Measurements from ENCODE around the gene CDC14A.

Gene CDC14A

DNA sequence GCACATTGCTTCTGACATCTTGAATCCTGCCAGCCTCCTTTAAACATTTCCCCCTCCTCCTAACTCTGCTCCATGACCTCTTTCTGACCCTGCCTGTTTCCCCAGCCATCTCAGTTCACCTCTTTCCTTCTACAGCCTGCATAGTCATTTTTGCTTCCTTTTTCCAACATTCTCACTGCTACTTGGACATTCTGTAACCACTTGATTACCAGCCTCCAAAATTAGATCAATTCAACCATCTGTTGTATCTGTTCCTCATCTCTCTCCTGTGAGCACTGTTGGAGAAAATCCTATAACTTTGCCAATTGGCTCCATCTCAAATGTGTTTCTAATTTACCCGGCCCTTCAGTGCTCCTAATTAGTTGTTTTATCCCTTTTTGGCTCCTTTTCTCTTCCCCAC lies 158.1 kb downstream of the CDC14A start:
- Histone ChIP-seq H3K4me2 (ENCODE audit: low read length) (no peak overlapping the region), H3K9ac (ENCODE audit: low read length) (no peak overlapping the region), H3K27me3 (ENCODE audit: insufficient read depth, low read length) (no peaks in the 10 kb centered on the region), H3K4me3 (ENCODE audit: low read depth, low read length, poor library complexity, severe bottlenecking) (no peak overlapping the region), H3K27ac (ENCODE audit: low read depth, low read length, poor library complexity, severe bottlenecking) (no peak overlapping the region), H4K20me1 (ENCODE audit: insufficient read depth, low read length) (no peaks in the 10 kb centered on the region), H2AFZ (ENCODE audit: low read length) (no peak overlapping the region), H3K9me3 (ENCODE audit: low read length) (no peaks in the 10 kb centered on the region), H3K79me2 (ENCODE audit: insufficient read depth, low read length) (no peaks in the 10 kb centered on the region), H3K9me2 (ENCODE audit: low read depth, low read length) (no peaks in the 10 kb centered on the region), H3K36me3 (ENCODE audit: insufficient read depth, low read length) (no peaks in the 10 kb centered on the region), H3K4me1 (ENCODE audit: insufficient read depth, low read length, severe bottlenecking) (no peaks in the 10 kb centered on the region), H3F3A (ENCODE audit: insufficient read depth, low read length) (no peaks in the 10 kb centered on the region)
- TF ChIP-seq, protein P1, sequence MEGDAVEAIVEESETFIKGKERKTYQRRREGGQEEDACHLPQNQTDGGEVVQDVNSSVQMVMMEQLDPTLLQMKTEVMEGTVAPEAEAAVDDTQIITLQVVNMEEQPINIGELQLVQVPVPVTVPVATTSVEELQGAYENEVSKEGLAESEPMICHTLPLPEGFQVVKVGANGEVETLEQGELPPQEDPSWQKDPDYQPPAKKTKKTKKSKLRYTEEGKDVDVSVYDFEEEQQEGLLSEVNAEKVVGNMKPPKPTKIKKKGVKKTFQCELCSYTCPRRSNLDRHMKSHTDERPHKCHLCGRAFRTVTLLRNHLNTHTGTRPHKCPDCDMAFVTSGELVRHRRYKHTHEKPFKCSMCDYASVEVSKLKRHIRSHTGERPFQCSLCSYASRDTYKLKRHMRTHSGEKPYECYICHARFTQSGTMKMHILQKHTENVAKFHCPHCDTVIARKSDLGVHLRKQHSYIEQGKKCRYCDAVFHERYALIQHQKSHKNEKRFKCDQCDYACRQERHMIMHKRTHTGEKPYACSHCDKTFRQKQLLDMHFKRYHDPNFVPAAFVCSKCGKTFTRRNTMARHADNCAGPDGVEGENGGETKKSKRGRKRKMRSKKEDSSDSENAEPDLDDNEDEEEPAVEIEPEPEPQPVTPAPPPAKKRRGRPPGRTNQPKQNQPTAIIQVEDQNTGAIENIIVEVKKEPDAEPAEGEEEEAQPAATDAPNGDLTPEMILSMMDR (IDR thresholded peaks at IDR 0.05; ENCODE audit: low read length): no peak
- no peak for TF ChIP-seq EZH2 (IDR thresholded peaks at IDR 0.05; ENCODE audit: borderline replicate concordance, low read length)

- H3K79me2 ChIP-seq (ENCODE audit: insufficient read depth, low read length): no peaks in the 10 kb centered on the region
These were observed 158.8 kb downstream of the CDC14A start for GRCh38 chr1:100511058-100511457.

DNA sequence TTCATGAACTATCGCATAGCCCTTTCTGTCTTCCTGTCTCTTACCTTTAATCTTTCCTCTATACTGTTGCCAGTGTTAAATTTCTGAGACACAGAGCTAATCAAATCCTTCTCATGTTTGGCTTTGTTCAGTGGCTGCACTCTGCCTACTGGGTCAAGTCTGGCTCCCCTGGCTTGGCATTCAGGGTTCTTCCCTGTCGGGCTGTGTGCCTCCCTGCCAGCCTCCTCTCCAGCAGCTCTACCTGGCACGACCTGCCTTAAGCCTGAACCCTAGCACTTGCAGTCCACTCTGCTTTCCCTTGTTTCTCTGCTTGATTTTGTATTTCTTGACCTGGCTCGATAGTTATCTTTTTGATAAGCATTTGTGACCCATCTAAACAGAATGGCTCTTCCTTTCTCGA lies 159.5 kb downstream of the CDC14A start:
- Histone ChIP-seq H2AFZ (ENCODE audit: low read length) (no peak overlapping the region), H3K36me3 (ENCODE audit: insufficient read depth, low read length) (no peaks in the 10 kb centered on the region), H4K20me1 (ENCODE audit: insufficient read depth, low read length) (no peaks in the 10 kb centered on the region), H3K9me2 (ENCODE audit: low read depth, low read length) (no peaks in the 10 kb centered on the region), H3K79me2 (ENCODE audit: insufficient read depth, low read length) (no peaks in the 10 kb centered on the region), H3K27me3 (ENCODE audit: insufficient read depth, low read length) (no peaks in the 10 kb centered on the region), H3K27ac (ENCODE audit: low read depth, low read length, poor library complexity, severe bottlenecking) (no peak overlapping the region), H3K9me3 (ENCODE audit: low read length) (no peaks in the 10 kb centered on the region), H3F3A (ENCODE audit: insufficient read depth, low read length) (no peaks in the 10 kb centered on the region), H3K4me1 (ENCODE audit: insufficient read depth, low read length, severe bottlenecking) (no peaks in the 10 kb centered on the region), H3K4me2 (ENCODE audit: low read length) (no peak overlapping the region), H3K4me3 (ENCODE audit: low read depth, low read length, poor library complexity, severe bottlenecking) (no peak overlapping the region), H3K9ac (ENCODE audit: low read length) (no peak overlapping the region)
- TF ChIP-seq, protein P1 (IDR thresholded peaks at IDR 0.05; ENCODE audit: low read length): no peak
- no peak for TF ChIP-seq EZH2 (IDR thresholded peaks at IDR 0.05; ENCODE audit: borderline replicate concordance, low read length)

More at GRCh38 chr1:100511058-100511457, 158.8 kb downstream of the CDC14A start:
- no peak overlapping the region for H2AFZ ChIP-seq (ENCODE audit: low read length)
- H3K27me3 ChIP-seq (ENCODE audit: insufficient read depth, low read length): no peaks in the 10 kb centered on the region
- H3K27ac ChIP-seq (ENCODE audit: low read depth, low read length, poor library complexity, severe bottlenecking): no peak overlapping the region
- H3K9me3 ChIP-seq (ENCODE audit: low read length): no peaks in the 10 kb centered on the region
- no peaks in the 10 kb centered on the region for H3K36me3 ChIP-seq (ENCODE audit: insufficient read depth, low read length)
- TF ChIP-seq, protein P1 (IDR thresholded peaks at IDR 0.05; ENCODE audit: low read length): no peak
- no peak for TF ChIP-seq EZH2 (IDR thresholded peaks at IDR 0.05; ENCODE audit: borderline replicate concordance, low read length)
- no peaks in the 10 kb centered on the region for H3K9me2 ChIP-seq (ENCODE audit: low read depth, low read length)
- no peaks in the 10 kb centered on the region for H3K4me1 ChIP-seq (ENCODE audit: insufficient read depth, low read length, severe bottlenecking)
- no peaks in the 10 kb centered on the region for H3F3A ChIP-seq (ENCODE audit: insufficient read depth, low read length)
- no peaks in the 10 kb centered on the region for H4K20me1 ChIP-seq (ENCODE audit: insufficient read depth, low read length)
- no peak overlapping the region for H3K4me3 ChIP-seq (ENCODE audit: low read depth, low read length, poor library complexity, severe bottlenecking)
- H3K4me2 ChIP-seq (ENCODE audit: low read length): no peak overlapping the region
- H3K9ac ChIP-seq (ENCODE audit: low read length): no peak overlapping the region
